ENCODE results near the gene ANKRD39. TPM values are rescaled to one million over a fixed set of nuclear protein-coding genes. Genes with fewer than 3 reads are reported as not detected.
"Not testable (repeated sequence)": the region's sequence is repeated elsewhere in the genome, so short reads cannot be mapped to it uniquely, and the experiment has no call there.

Gene ANKRD39
- total and polyA plus RNA-seq, 9 of the 15 experiments (the other 6 are each of a cell fraction or from before 2014, with no cell fraction given) = 8.2 to 33.1 (median 23.8) TPM

- DNase-seq (ENCODE audit: extremely low read depth in 1 of 4, low spot score in 3 of 4) (no peak), FAIRE-seq (no peak), ATAC-seq (no peak)
- H3K9me3 ChIP-seq (replicated peaks; ENCODE audit: control insufficient read depth, insufficient read depth, low read depth, low read length) = no peaks in the 10 kb centered on the region
- H2AFZ ChIP-seq (ENCODE audit: low read depth, low read length) = no peak overlapping the region
- H3K27me3 ChIP-seq (ENCODE audit: control insufficient read depth in 2 of 2, insufficient read depth in 2 of 2, low read length in 2 of 2) = no peaks in the 10 kb centered on the region
- BruUV-seq (replicated peaks) = no TSS peak
- H3K27ac ChIP-seq (ENCODE audit: extremely low read depth, low read depth, low read length) = no peak overlapping the region
- peaks cover 82% of the 10 kb centered on the region for H3K36me3 ChIP-seq (ENCODE audit: control insufficient read depth, insufficient read depth, low read length)
- no peak overlapping the region for H3K4me3 ChIP-seq
- 94% methylated on average over 12 of the region's 19 CpGs for WGBS (ENCODE audit: insufficient coverage, low coverage, missing lambda C conversion rate)
- H3K4me1 ChIP-seq (replicated peaks in 1 of 2; ENCODE audit: control insufficient read depth in 2 of 2, insufficient read depth in 2 of 2, low read length in 2 of 2) = peaks cover 25 to 80% of the 10 kb centered on the region in 2 experiments
- POLR2A ChIA-PET = interaction anchor here (0.5 to 1.7 kb wide), 4 partner anchors 10 to 154 kb away, joined by 3 to 8 read pairs (median 3); no protein-coding TSS in a partner anchor
- peaks cover 16% of the 10 kb centered on the region; the same call in 1 of the 2 replicates for H4K20me1 ChIP-seq (replicated peaks; ENCODE audit: control insufficient read depth, insufficient read depth, low read length)
- intact Hi-C loops (cut with micrococcal nuclease) = no loop called here
- peaks cover 11% of the 10 kb centered on the region for H3K9me1 ChIP-seq (ENCODE audit: control insufficient read depth, insufficient read depth, low read length)
- 0 out of 4 replicates have a peak overlapping the region, but pooled peaks of 1 of the 2 experiments have one; percentile 38 for H3K9ac ChIP-seq (ENCODE audit: insufficient read depth in 1 of 2, low read depth in 2 of 2, low read length in 2 of 2)
- no peak overlapping the region for H3K4me2 ChIP-seq (ENCODE audit: insufficient read depth, low read length)
- TF ChIP-seq GTF3C2 (IDR thresholded peaks at IDR 0.05; ENCODE audit: borderline replicate concordance, extremely low read depth, insufficient read length) (no peak), POLR2G (IDR thresholded peaks at IDR 0.05; ENCODE audit: low read depth, low read length) (peak; percentile 45; the same call in 1 of the 2 replicates)
- peaks cover 49% of the 10 kb centered on the region for H3K79me2 ChIP-seq (ENCODE audit: control insufficient read depth, insufficient read depth, low read length)
- in situ Hi-C loops (cut with MboI) = loop anchor here (25.0 kb wide), 1 partner anchor 249 kb away; the partner anchor contains the start of gene ANKRD36
- CTCF ChIA-PET (ENCODE audit: low intra/inter-chr PET ratio) = no interaction called here
Observed at GRCh38 chr2:96863575-96864342, 5.9 kb upstream of the ANKRD39 start.

GRCh38 chr2:96863056-96863455, 5.2 kb upstream of the ANKRD39 start:
- H3K4me3 ChIP-seq; H2AFZ ChIP-seq (ENCODE audit: low read depth, low read length); H3K27ac ChIP-seq (ENCODE audit: extremely low read depth, low read depth, low read length); intact Hi-C loops (cut with micrococcal nuclease); H3K27me3 ChIP-seq (ENCODE audit: control insufficient read depth in 2 of 2, insufficient read depth in 2 of 2, low read length in 2 of 2); H3K9me3 ChIP-seq (replicated peaks; ENCODE audit: control insufficient read depth, insufficient read depth, low read depth, low read length); H3K9ac ChIP-seq (ENCODE audit: insufficient read depth in 1 of 2, low read depth in 2 of 2, low read length in 2 of 2); CTCF ChIA-PET (ENCODE audit: low intra/inter-chr PET ratio); FAIRE-seq; BruUV-seq (replicated peaks); DNase-seq (ENCODE audit: extremely low read depth in 1 of 4, low spot score in 3 of 4); ATAC-seq; H3K4me2 ChIP-seq (ENCODE audit: insufficient read depth, low read length); POLR2A ChIA-PET: not testable (repeated sequence)
- H3K9me1 ChIP-seq (ENCODE audit: control insufficient read depth, insufficient read depth, low read length) = peaks cover 11% of the 10 kb centered on the region
- peaks cover 14% of the 10 kb centered on the region; the same call in 1 of the 2 replicates for H4K20me1 ChIP-seq (replicated peaks; ENCODE audit: control insufficient read depth, insufficient read depth, low read length)
- peaks cover 79% of the 10 kb centered on the region for H3K36me3 ChIP-seq (ENCODE audit: control insufficient read depth, insufficient read depth, low read length)
- in situ Hi-C loops (cut with MboI) = loop anchor here (25.0 kb wide), 1 partner anchor 249 kb away; the partner anchor contains the start of gene ANKRD36
- 90% methylated on average over 3 of the region's 4 CpGs for WGBS (ENCODE audit: insufficient coverage, low coverage, missing lambda C conversion rate)
- H3K4me1 ChIP-seq (replicated peaks in 1 of 2; ENCODE audit: control insufficient read depth in 2 of 2, insufficient read depth in 2 of 2, low read length in 2 of 2) = peaks cover 27 to 80% of the 10 kb centered on the region in 2 experiments
- peaks cover 42% of the 10 kb centered on the region for H3K79me2 ChIP-seq (ENCODE audit: control insufficient read depth, insufficient read depth, low read length)

Measured in K562 (cell line).